ENCODE results near the gene SERPINB2.

Gene SERPINB2

GRCh38 chr18:63887424-63887823 is at the start of gene SERPINB2:
Gene SERPINB2 (plus strand): TSS chr18:63887705. CDS start chr18:63891445, 3,740 bp downstream.
- DNase-seq (ENCODE audit: low read depth), result no peak
- no peak within 1 kb of the TSS for H3K4me3 ChIP-seq (ENCODE audit: low read depth, low read length)
- TF ChIP-seq CTCF (conservative IDR thresholded peaks at IDR 0.05; ENCODE audit: low read depth, low read length), result no peak

- no peak for TF ChIP-seq CTCF (conservative IDR thresholded peaks at IDR 0.05; ENCODE audit: low read depth, low read length)
- DNase-seq (ENCODE audit: low read depth), result no peak
- H3K4me3 ChIP-seq (ENCODE audit: low read depth, low read length), result no peak overlapping the region
Observed at GRCh38 chr18:63843008-63843407, 44.5 kb upstream of the SERPINB2 start.

- peak; percentile 61 for TF ChIP-seq CTCF (conservative IDR thresholded peaks at IDR 0.05; ENCODE audit: low read depth, low read length)
- DNase-seq (ENCODE audit: low read depth), result peak; percentile 77
- H3K4me3 ChIP-seq (ENCODE audit: low read depth, low read length), result no peak overlapping the region
Observed at GRCh38 chr18:63844254-63844653, 43.3 kb upstream of the SERPINB2 start.

- no peak overlapping the region for H3K4me3 ChIP-seq (ENCODE audit: low read depth, low read length)
- peak; percentile 84 for DNase-seq (ENCODE audit: low read depth)
- peak; percentile 76 for TF ChIP-seq CTCF (conservative IDR thresholded peaks at IDR 0.05; ENCODE audit: low read depth, low read length)
Observed at GRCh38 chr18:63848159-63848558, 39.3 kb upstream of the SERPINB2 start.

- peak; percentile 51 for DNase-seq (ENCODE audit: low read depth)
- H3K4me3 ChIP-seq (ENCODE audit: low read depth, low read length), result no peak overlapping the region
- peak; percentile 79 for TF ChIP-seq CTCF (conservative IDR thresholded peaks at IDR 0.05; ENCODE audit: low read depth, low read length)
Observed at GRCh38 chr18:63850020-63850419, 37.5 kb upstream of the SERPINB2 start.

- no peak for DNase-seq (ENCODE audit: low read depth)
- no peak for TF ChIP-seq CTCF (conservative IDR thresholded peaks at IDR 0.05; ENCODE audit: low read depth, low read length)
- no peak overlapping the region for H3K4me3 ChIP-seq (ENCODE audit: low read depth, low read length)
Observed at GRCh38 chr18:63850636-63851035, 36.9 kb upstream of the SERPINB2 start.

GRCh38 chr18:63858456-63858855 is 29.0 kb upstream of the SERPINB2 start:
- no peak for TF ChIP-seq CTCF (conservative IDR thresholded peaks at IDR 0.05; ENCODE audit: low read depth, low read length)
- DNase-seq (ENCODE audit: low read depth), result no peak
- H3K4me3 ChIP-seq (ENCODE audit: low read depth, low read length), result no peak overlapping the region
